WERI-Rb-1 (cell line): Measurements from ENCODE around the gene INF2.

Experiments used
- DNase-seq: peaks from one replicate; pipeline ENCODE4 v3.0.0-alpha.2; 2020
- H3K27ac ChIP-seq: fragments of 250-450 bp; sonication (Bioruptor Pico); 2 replicates; pipeline ENCODE4 v1.5.1; 2020; ENCODE audit warnings: mild to moderate bottlenecking, moderate library complexity
- H3K27me3 ChIP-seq: fragments of 250-450 bp; sonication (Bioruptor Pico); 2 replicates; pipeline ENCODE4 v1.5.1; 2021; ENCODE audit warnings: mild to moderate bottlenecking, low read depth, moderate library complexity; ENCODE audit not compliant: insufficient read depth, severe bottlenecking
- H3K36me3 ChIP-seq: fragments of 250-450 bp; sonication (Bioruptor Pico); 2 replicates; pipeline ENCODE4 v1.5.1; 2020; ENCODE audit warnings: mild to moderate bottlenecking, moderate library complexity
- H3K4me3 ChIP-seq: 2 replicates; pipeline ENCODE4 v1.5.1; 2011; ENCODE audit warnings: low read depth, mild to moderate bottlenecking, control low read depth, low read length
- H3K9me3 ChIP-seq: fragments of 250-450 bp; sonication (Bioruptor Pico); 2 replicates; pipeline ENCODE4 v1.5.1; 2021; ENCODE audit warnings: mild to moderate bottlenecking, moderate library complexity; ENCODE audit not compliant: severe bottlenecking
- CTCF ChIP-seq: IDR thresholded peaks from 2 replicates; pipeline ENCODE4 v1.5.1; 2011; ENCODE audit warnings: low read depth, mild to moderate bottlenecking, control low read depth, inconsistent platforms, low read length

INF2 gene

GRCh38 chr14:104765517-104765916, 76.1 kb downstream of the INF2 start:
- no peaks in the 10 kb centered on the region for H3K27me3 ChIP-seq
- peaks cover 24% of the 10 kb centered on the region for H3K36me3 ChIP-seq
- no peak for TF ChIP-seq CTCF
- no peak overlapping the region for H3K4me3 ChIP-seq
- no peaks in the 10 kb centered on the region for H3K9me3 ChIP-seq
- H3K27ac ChIP-seq, result no peak overlapping the region
- DNase-seq, result no peak

GRCh38 chr14:104766256-104766862, 76.9 kb downstream of the INF2 start:
- Histone ChIP-seq H3K27me3 (no peaks in the 10 kb centered on the region), H3K9me3 (peaks cover 6% of the 10 kb centered on the region), H3K36me3 (peaks cover 27% of the 10 kb centered on the region), H3K4me3 (no peak overlapping the region), H3K27ac (no peak overlapping the region)
- no peak for DNase-seq
- no peak for TF ChIP-seq CTCF

GRCh38 chr14:104766863-104767633, 77.6 kb downstream of the INF2 start:
- TF ChIP-seq CTCF, result no peak
- H3K27ac ChIP-seq, result no peak overlapping the region

GRCh38 chr14:104767634-104767918, 78.2 kb downstream of the INF2 start:
- Histone ChIP-seq H3K36me3 (peaks cover 31% of the 10 kb centered on the region), H3K4me3 (no peak overlapping the region), H3K9me3 (peaks cover 8% of the 10 kb centered on the region), H3K27ac (no peak overlapping the region), H3K27me3 (no peaks in the 10 kb centered on the region)
- TF ChIP-seq CTCF, result no peak
- no peak for DNase-seq

More at GRCh38 chr14:104766863-104767633, 77.6 kb downstream of the INF2 start:
- Histone ChIP-seq H3K4me3 (no peak overlapping the region), H3K27me3 (no peaks in the 10 kb centered on the region), H3K9me3 (peaks cover 8% of the 10 kb centered on the region), H3K36me3 (peaks cover 31% of the 10 kb centered on the region)
- no peak for DNase-seq

- Histone ChIP-seq H3K27ac (peak overlapping the region; percentile 69), H3K36me3 (peaks cover 40% of the 10 kb centered on the region), H3K27me3 (no peaks in the 10 kb centered on the region), H3K9me3 (peaks cover 8% of the 10 kb centered on the region), H3K4me3 (no peak overlapping the region)
- peak; percentile 91 for TF ChIP-seq CTCF
- DNase-seq, result peak; percentile 94
Measured at GRCh38 chr14:104768437-104769323, 79.3 kb downstream of the INF2 start.
